Fibroblast of skin of scalp (primary cell): Measurements from ENCODE around the gene TENT4B.
"Not testable (repeated sequence)": the region's sequence is repeated elsewhere in the genome, so short reads cannot be mapped to it uniquely, and the experiment has no call there.

Experiments
- DNase-seq: peaks from one replicate; pipeline ENCODE4 v3.0.0-alpha.2; 2013

TENT4B gene

GRCh38 chr16:50155925-50156324, 2.8 kb downstream of the TENT4B start:
- DNase-seq: peak; percentile 10

DNA sequence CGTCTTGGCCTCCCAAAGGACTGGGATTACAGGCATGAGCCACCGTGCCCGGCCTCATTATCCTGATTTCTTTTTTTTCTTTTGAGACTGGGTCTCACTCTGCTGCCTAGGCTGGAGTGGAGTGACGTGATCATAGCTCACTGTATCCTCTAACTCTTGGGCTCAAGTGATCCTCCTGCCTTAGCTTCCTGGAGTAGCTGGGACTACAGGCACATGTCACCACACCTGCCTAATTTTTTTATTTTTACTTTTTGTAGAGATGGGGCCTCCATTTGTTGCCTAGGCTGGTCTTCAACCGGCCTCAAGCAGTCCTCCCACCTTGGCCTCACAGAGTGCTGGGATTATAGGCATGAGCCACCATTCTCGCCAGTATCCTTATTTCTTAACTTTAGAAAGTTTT, 3.5 kb downstream of the TENT4B start:
- DNase-seq: no peak

GRCh38 chr16:50160495-50161164, 7.5 kb downstream of the TENT4B start:
- peak; percentile 28 for DNase-seq

- no peak for DNase-seq
These were observed 8.8 kb downstream of the TENT4B start for GRCh38 chr16:50161950-50162349.

GRCh38 chr16:50165473-50165872, 12.4 kb downstream of the TENT4B start:
- no peak for DNase-seq

DNA sequence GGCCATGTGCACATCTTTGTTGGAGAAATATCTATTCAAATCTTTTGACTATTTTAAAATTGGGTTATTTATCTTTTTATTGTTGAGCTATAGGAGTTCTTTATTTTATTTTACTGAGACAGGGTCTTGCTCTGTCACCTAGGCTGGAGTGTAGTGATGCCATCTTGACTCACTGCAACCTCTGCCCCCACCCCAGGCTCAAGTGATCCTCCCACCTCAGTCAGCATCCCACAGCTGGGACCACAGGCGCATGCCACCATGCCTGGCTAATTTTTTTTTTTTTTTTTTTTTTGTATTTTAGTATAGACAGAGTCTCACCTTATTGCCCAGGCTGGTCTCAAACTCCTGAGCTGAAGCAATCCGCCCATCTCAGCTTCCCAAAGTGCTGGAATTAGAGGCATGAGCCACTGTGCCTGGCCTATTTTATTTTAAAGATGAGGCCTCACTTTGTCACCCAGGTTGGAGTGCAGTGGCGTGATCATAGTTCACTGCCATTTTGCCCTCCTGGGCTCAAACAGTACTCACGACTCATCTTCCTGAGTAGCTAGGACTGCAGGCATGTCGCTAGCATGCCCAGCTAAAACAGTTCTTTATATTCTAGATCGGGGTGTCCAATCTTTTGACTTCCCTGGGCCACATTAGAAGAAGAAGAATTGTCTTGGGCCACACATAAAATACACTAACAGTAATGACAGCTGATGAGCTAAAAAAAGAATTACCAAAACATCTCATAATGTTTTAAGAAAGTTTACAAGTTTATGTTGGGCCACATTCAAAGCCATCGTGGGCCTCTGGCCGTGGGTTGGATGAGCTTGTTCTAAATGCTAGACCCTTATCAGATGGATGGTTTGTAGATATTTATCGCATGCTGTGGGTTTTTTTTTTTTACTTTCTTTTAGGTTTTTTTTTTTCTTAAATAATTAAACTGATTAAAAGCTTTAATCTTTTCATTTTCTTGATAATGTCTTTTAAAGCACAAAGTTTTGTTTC, 13.7 kb downstream of the TENT4B start:
- peak; percentile 18 for DNase-seq

DNA sequence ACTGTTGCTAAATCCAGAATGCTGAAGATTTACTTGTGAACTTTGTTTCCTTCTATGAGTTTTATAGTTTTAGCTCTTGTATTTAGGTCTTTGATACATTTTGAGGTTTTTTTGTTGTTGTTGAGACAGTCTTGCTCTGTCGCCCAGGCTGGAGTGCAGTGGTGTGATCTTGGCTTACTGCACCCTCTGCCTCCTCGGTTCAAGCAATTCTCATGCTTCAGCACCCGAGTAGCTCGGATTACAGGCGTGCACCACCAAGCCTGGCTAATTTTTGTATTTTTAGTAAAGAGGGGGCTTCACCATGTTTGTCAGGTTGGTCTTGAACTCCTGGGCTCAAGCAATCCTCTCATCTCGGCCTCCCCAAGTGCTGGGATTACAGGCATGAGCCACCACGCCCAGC, 14.4 kb downstream of the TENT4B start:
- no peak for DNase-seq

- DNase-seq: no peak
These were observed 16.5 kb downstream of the TENT4B start for GRCh38 chr16:50169555-50170096.

DNA sequence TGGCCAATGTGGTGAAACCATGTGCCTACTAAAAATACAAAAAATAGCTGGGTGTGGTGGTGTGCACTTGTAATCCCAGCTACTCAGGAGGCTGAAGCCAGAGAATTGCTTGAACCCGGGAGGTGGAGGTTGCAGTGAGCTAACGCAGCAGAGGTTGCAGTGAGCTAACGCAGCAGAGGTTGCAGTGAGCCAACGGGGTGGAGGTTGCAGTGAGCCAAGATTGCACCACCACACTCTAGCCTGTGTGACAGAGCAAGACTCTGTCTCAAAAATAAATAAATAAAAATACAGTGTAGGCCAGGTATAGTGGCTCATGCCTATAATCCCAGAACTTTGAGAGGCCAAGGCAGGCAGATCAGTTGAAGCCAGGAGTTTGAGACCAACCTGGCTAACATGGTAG, 18.7 kb downstream of the TENT4B start:
- not testable (repeated sequence) for DNase-seq

- DNase-seq: no peak
These were observed 19.3 kb downstream of the TENT4B start for GRCh38 chr16:50172195-50172922.

DNA sequence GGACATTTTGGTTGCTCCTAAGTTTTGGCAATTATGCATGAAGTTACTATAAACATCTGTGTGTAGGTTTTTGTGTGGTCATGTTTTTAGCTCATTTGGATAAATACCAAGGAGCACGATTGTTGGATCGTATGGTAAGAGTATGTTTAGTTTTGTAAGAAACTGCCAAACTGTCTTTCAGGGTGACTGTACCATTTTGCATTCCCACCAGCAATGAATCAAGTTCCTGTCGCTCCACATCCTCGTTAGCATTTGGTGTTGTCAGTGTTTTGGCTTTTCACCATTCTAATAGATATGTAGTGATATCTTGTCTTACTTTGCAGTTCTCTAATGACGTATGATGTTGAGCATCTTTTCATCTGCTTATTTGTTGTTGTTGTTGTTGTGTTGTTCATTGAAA, 20.2 kb downstream of the TENT4B start:
- no peak for DNase-seq

GRCh38 chr16:50178491-50178941, 25.4 kb downstream of the TENT4B start:
- no peak for DNase-seq

DNA sequence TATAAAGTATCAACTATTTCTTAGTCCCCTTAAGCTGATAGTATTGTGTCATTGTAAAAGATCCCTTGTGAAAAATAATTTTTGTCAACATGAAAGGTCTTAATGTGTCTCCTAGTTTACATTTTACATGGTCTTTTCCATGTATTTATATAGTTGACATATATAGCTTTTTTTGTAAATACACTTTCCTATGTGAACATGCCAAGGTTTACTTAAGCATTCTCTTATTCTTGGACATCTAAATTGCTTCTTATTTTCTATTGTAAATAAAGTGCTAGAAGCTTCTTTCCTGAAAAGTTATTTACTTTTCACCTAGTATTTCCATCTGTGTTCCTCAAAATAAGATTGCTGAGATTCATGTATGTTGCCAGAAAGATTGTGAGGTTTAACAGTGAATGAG, 29.3 kb downstream of the TENT4B start:
- no peak for DNase-seq

GRCh38 chr16:50183316-50183715, 30.2 kb downstream of the TENT4B start:
- peak; percentile 57 for DNase-seq

DNA sequence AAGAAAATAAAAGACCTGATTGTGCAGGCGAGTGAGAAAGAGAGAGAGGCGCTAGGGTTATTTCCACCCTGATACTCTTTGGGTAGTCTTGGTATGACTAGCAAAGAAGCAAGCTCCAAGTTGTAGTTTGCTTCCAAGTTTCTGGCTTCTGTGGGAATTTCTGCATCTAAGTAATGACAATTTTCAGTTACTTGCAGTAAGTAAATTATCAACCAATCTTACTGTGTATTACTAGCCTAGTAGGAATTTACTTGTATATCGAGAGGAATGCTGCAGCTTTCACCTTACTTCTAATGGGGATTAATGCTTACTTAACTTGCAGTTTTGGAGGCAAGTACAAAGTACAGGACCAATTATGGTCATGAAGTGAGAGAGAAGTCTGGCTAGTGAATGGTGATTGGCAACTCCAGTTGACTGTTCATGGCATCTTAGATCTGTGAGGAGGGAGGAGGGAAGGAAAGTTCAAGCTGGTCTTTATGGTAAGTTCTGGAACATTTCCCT, 31.9 kb downstream of the TENT4B start:
- peak; percentile 54 for DNase-seq

- DNase-seq: no peak
These were observed 35.6 kb downstream of the TENT4B start for GRCh38 chr16:50188619-50189136.

DNA sequence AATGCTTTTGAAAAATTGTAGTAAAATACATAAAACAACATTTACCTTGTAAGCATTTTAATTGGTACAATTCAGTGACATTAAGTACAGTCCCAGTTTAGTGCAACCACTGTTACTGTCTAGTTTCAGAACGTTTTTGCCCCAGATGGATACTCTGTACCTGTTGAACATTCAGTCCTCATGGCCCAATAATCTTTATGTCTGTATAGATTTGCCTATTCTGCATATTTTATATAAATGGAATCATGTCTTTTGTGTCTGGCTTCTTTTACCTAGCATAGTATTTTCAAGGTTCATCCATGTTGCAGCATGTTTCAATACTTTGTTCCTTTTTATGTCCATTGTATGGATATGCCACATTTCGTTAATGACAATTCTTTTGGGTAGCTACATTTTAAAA, 37.2 kb downstream of the TENT4B start:
- no peak for DNase-seq

DNA sequence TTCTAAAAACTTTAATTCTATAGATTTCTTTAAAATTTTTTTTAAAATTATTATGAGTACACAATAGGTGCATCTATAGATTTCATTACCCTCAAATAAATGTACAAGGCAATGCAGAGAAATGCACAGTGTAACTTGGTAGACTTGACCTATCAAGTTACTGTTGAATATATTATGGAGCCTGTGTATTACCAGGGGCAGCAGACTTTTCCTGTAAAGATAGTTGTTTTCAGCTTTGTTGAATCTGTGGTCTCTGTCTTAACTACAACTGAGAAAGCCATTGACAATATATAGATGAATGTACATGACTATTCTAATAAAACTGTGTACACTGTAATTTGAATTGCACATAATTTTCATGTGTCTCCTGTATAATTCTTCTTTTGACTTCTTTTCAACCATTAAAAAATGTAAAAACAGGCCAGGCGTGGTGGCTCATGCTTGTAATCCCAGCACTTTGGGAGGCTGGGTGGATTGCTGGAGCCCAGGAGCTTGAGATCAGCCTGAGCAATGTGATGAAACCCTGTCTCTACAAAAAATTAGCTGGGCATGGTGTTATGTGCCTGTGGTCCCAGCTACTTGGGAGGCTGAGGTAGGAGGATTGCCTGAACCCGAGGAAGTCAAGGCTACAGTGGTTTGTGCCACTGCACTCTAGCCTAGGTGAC, 39.4 kb downstream of the TENT4B start:
- DNase-seq: no peak

- no peak for DNase-seq
These were observed 40.5 kb downstream of the TENT4B start for GRCh38 chr16:50193594-50193993.

DNA sequence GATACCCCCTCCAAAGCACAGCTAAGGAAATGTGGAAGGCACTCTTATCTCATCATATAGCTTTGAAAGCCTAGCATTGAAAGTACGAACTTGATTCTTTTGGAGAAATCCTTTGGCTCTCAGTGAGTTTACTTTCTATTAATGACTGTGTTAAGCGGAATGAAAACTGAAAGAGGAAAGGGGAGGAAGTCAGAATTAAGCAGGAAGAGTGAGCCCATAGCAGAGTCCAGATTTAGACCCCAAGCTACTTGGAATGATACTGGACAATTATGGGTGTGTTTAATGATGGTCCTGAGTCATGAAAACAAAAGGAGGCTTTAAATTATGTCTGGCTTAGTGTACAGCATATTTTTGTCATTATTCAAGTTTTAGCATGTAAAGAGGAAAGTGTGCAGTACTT, 42.2 kb downstream of the TENT4B start:
- peak; percentile 72 for DNase-seq

- DNase-seq: peak; percentile 28
These were observed 42.6 kb downstream of the TENT4B start for GRCh38 chr16:50195756-50196155.

- no peak for DNase-seq
These were observed 44.5 kb downstream of the TENT4B start for GRCh38 chr16:50197582-50197981.
